ENCODE results near the gene GSG1L.

DNA sequence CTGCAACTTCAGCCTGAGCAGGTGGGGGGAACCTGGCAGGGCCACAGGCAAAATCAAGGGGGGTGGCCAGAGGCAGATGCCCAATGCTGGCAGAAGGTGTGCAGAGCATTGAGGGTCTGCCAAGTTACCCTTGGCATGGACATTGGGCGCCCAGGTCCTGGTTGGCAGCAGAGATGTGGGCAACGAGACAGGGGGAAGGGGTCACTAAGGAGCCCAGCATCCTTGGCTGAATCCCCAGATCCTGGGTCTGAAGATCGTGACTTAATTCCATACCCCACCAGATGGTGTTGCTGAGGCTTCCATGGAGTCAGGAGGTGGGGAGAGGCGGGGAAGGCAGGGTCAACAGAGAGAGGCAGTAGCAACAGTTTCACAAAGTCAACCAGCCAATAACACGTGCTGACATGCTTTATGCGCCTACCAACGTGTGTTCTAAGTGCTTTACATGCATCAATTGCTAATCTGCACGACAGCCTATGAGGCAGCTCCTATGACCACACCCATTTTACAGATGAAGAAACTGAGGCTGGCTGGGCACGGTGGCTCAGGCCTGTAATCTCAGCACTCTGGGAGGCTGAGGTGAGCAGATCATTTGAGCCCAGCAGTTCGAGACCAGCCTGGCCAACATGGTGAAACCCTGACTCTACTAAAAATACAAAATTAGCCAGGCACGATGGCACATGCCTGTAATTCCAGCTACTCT, 83.3 kb downstream of the GSG1L start:
- TF ChIP-seq, protein P1, sequence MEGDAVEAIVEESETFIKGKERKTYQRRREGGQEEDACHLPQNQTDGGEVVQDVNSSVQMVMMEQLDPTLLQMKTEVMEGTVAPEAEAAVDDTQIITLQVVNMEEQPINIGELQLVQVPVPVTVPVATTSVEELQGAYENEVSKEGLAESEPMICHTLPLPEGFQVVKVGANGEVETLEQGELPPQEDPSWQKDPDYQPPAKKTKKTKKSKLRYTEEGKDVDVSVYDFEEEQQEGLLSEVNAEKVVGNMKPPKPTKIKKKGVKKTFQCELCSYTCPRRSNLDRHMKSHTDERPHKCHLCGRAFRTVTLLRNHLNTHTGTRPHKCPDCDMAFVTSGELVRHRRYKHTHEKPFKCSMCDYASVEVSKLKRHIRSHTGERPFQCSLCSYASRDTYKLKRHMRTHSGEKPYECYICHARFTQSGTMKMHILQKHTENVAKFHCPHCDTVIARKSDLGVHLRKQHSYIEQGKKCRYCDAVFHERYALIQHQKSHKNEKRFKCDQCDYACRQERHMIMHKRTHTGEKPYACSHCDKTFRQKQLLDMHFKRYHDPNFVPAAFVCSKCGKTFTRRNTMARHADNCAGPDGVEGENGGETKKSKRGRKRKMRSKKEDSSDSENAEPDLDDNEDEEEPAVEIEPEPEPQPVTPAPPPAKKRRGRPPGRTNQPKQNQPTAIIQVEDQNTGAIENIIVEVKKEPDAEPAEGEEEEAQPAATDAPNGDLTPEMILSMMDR (IDR thresholded peaks at IDR 0.05; ENCODE audit: poor library complexity): no peak
- TF ChIP-seq EZH2 (IDR thresholded peaks at IDR 0.05; ENCODE audit: borderline replicate concordance) (no peak), EZH2phosphoT487 (IDR thresholded peaks at IDR 0.05; ENCODE audit: low read depth, severe bottlenecking, unreplicated experiment) (no peak)
